ENCODE measurements around the gene FMN1.

- TF ChIP-seq ATF3 (CRISPR knock-in tag; conservative IDR thresholded peaks at IDR 0.05), result no peak
- TF ChIP-seq CTCF (IDR thresholded peaks at IDR 0.05), result no peak
- TF ChIP-seq NFYB (CRISPR knock-in tag; conservative IDR thresholded peaks at IDR 0.05; ENCODE audit: low read depth), result no peak
- no peak for TF ChIP-seq FOXP4 (CRISPR knock-in tag; IDR thresholded peaks at IDR 0.05)
- TF ChIP-seq ZNF512 (CRISPR knock-in tag; IDR thresholded peaks at IDR 0.05; ENCODE audit: borderline replicate concordance), result no peak
- TF ChIP-seq, protein P1, sequence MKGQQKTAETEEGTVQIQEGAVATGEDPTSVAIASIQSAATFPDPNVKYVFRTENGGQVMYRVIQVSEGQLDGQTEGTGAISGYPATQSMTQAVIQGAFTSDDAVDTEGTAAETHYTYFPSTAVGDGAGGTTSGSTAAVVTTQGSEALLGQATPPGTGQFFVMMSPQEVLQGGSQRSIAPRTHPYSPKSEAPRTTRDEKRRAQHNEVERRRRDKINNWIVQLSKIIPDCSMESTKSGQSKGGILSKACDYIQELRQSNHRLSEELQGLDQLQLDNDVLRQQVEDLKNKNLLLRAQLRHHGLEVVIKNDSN (CRISPR knock-in tag; IDR thresholded peaks at IDR 0.05), result no peak
- TF ChIP-seq NR2C2 (CRISPR knock-in tag; IDR thresholded peaks at IDR 0.05), result no peak
- TF ChIP-seq, protein P2, sequence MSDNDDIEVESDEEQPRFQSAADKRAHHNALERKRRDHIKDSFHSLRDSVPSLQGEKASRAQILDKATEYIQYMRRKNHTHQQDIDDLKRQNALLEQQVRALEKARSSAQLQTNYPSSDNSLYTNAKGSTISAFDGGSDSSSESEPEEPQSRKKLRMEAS (CRISPR knock-in tag; IDR thresholded peaks at IDR 0.05), result no peak
- no peak for TF ChIP-seq ZNF416 (CRISPR knock-in tag; IDR thresholded peaks at IDR 0.05)
- TF ChIP-seq TCF7 (CRISPR knock-in tag; IDR thresholded peaks at IDR 0.05; ENCODE audit: low read depth), result no peak
- TF ChIP-seq IRF1 (CRISPR knock-in tag; IDR thresholded peaks at IDR 0.05), result no peak
- TF ChIP-seq, protein P3, sequence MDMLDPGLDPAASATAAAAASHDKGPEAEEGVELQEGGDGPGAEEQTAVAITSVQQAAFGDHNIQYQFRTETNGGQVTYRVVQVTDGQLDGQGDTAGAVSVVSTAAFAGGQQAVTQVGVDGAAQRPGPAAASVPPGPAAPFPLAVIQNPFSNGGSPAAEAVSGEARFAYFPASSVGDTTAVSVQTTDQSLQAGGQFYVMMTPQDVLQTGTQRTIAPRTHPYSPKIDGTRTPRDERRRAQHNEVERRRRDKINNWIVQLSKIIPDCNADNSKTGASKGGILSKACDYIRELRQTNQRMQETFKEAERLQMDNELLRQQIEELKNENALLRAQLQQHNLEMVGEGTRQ (CRISPR knock-in tag; IDR thresholded peaks at IDR 0.05), result no peak
Observed at GRCh38 chr15:33242165-33242564, 47.7 kb upstream of the FMN1 start.
